KG1 (cell line): Measurements from ENCODE around the gene LACTB.

Experiments used
- DNase-seq: peaks from one replicate; lab custom pipeline; 2025; lab: John Stamatoyannopoulos, UW

Gene LACTB

GRCh38 chr15:63176302-63176701 lies 54.6 kb downstream of the LACTB start:
- DNase-seq, result no peak

- no peak for DNase-seq
These were observed 56.4 kb downstream of the LACTB start for GRCh38 chr15:63178034-63178433.

GRCh38 chr15:63180746-63181145 lies 59.1 kb downstream of the LACTB start:
- DNase-seq, result no peak

DNA sequence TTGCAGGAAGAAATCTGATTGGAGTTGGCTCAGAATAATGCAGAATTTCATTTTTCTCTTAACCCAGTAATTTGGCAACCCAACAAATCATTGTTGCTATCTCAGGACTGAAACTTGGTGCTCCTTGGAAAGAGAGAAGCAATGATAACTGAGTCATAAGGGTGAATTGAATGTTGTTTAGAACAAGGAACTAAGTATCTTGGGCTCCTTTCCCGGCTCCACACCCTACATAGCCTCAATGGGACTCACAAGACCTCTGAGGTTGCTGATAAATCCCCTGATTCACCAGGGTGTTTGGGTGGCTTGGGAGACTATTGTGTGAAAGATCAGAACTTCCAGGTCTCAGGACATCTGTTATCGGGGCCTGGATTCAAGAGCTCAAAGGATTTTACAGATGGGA lies 60.0 kb downstream of the LACTB start:
- DNase-seq, result no peak

- no peak for DNase-seq
These were observed 63.5 kb downstream of the LACTB start for GRCh38 chr15:63185206-63185605.

DNA sequence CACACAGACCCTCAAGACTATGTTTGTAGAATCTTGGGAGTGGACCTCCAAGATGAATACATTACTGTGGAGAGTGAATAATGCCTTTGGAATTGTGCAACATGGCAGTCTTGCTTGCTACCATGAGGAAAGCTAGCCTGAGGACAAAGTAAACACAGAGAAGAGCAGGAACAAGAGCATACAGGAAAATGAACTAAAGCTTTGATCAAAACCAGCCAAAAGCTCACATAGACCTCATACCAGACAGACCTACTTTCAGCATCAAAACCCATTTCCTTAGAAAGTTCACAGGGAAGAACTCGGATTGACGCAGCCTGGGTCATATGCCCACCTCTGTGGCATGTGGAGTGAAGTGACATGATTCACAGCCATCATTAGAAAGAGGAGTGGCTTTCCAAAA lies 64.4 kb downstream of the LACTB start:
- no peak for DNase-seq

DNA sequence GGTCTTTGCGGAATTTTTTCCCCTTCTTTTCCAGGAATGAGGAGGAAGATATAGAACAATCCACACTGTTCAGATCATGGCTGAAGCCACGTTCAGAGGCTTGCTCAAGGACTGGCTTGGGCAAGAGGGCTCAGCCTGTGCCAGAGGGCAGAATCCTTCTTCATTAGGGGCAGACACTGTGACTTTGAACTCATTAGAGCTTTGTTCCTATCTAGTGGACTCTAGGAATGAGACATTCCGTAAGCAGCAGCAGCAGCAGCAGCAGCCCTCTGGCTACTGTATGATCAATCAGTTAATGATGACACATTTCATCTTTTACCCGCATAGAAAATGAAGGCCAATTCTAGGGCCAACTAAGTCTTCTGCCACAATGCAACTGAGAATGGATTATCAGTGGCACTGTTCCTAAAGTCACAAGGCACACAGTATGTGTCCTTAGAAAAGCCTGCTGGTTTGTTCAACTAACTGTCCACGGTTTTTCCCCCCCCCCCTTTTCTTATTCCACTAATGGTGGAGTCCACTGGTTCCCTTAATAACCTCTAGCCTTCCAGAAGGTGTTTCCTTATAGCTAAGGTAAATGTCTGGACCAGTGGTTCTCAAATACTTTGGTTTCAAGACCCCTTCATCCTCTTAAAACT lies 66.0 kb downstream of the LACTB start:
- DNase-seq, result no peak

- DNase-seq, result no peak
These were observed 66.7 kb downstream of the LACTB start for GRCh38 chr15:63188247-63188925.

- DNase-seq, result peak; percentile 85
These were observed 67.5 kb downstream of the LACTB start, which contains the start of gene RAB8B for GRCh38 chr15:63188926-63189871. RAB8B (plus strand) TSS chr15:63189606; CDS start chr15:63189625, 19 bp downstream.

- DNase-seq, result no peak
These were observed 68.5 kb downstream of the LACTB start for GRCh38 chr15:63189941-63190768.

DNA sequence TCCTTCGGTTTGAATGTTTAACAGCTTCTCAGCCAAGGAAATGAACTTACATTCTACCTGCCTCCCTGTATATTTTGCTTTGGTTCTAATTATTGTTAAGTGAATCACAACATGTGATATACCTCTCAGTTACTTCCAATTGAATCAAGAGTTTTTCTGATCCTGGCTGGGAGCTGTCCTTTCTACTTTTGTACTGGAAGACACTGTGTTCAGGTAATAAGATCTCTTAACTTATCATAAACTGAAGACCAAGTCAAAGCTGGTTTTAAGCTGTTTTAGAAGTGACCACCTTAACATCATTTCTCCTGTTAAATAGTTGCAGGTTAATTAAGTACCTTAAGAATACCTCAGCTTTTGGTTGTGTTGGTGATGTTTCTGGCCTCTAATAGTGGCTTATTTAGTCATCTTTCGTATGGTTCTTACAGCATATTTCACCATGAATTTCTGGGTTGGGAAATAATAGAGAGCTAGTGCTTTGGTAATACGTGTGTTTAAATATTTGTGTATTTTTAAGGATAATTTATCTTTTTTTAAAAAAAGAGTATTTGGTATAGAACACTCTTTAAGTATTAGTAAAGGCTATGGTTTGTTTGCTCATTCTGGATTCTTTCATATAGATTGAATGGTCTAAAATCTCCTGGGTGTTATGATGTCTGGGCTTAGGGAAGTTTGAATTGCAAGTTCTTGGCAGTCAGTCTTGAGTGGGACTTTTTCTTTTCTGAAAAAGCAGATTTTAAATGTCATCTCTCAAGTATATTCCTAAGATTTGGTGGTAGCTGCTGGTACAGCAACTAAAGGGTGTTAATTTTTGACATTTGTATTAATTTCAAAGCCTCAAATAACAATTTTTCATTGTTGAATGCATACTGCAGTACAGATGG lies 69.3 kb downstream of the LACTB start:
- no peak for DNase-seq
